H9 (cell line): ENCODE measurements around the gene LLGL2. TPM values are rescaled to one million over a fixed set of nuclear protein-coding genes. Genes with fewer than 3 reads are reported as not detected.
A peak's percentile ranks its signal among the peaks of the same experiment; 100 is the strongest.

Experiments used
- DNase-seq: peaks from one replicate; pipeline ENCODE4 v3.0.0-alpha.2; 2017
- H2AFZ ChIP-seq: one replicate; pipeline ENCODE4 v1.6.1; 2013; ENCODE audit warnings: mild to moderate bottlenecking, low read length, control low read depth, moderate library complexity
- H2AK5ac ChIP-seq: 2 replicates; pipeline ENCODE4 v1.6.1; 2013; ENCODE audit warnings: low read length, control low read depth, mixed read lengths; ENCODE audit not compliant: insufficient read length
- H2BK120ac ChIP-seq: one replicate; pipeline ENCODE4 v1.6.1; 2013; ENCODE audit warnings: low read depth, mild to moderate bottlenecking, low read length, control low read depth, inconsistent platforms; ENCODE audit not compliant: poor library complexity, severe bottlenecking
- H2BK12ac ChIP-seq: 2 replicates; pipeline ENCODE4 v1.6.1; 2013; ENCODE audit warnings: low read length, control low read depth, mixed read lengths, low read depth; ENCODE audit not compliant: insufficient read length
- H2BK15ac ChIP-seq: 2 replicates; pipeline ENCODE4 v1.6.1; 2013; ENCODE audit warnings: low read depth, low read length, control low read depth
- H2BK20ac ChIP-seq: one replicate; pipeline ENCODE4 v1.6.1; 2013; ENCODE audit warnings: low read depth, mild to moderate bottlenecking, low read length, control low read depth, inconsistent platforms; ENCODE audit not compliant: poor library complexity, severe bottlenecking
- H2BK5ac ChIP-seq: 2 replicates; pipeline ENCODE4 v1.6.1; 2013; ENCODE audit warnings: low read length, control low read depth, mixed read lengths; ENCODE audit not compliant: insufficient read length
- H3K14ac ChIP-seq: 2 replicates; pipeline ENCODE4 v1.6.1; 2013; ENCODE audit warnings: low read length, control low read depth; ENCODE audit not compliant: insufficient read depth
- H3K18ac ChIP-seq: 2 replicates; pipeline ENCODE4 v1.6.1; 2013; ENCODE audit warnings: low read depth, mild to moderate bottlenecking, mixed read lengths, low read length, control low read depth; ENCODE audit not compliant: insufficient read length
- H3K23ac ChIP-seq: 2 replicates; pipeline ENCODE4 v1.6.1; 2013; ENCODE audit warnings: low read length, control low read depth, mixed read lengths, low read depth; ENCODE audit not compliant: insufficient read length
- H3K23me2 ChIP-seq: 2 replicates; pipeline ENCODE4 v1.6.1; 2013; ENCODE audit warnings: low read depth, mild to moderate bottlenecking, mixed read lengths, low read length, control low read depth; ENCODE audit not compliant: insufficient read length, poor library complexity, severe bottlenecking
- H3K27ac ChIP-seq: 2 replicates; pipeline ENCODE4 v1.5.1; 2013; ENCODE audit warnings: low read length, control low read depth, mixed read lengths, low read depth; ENCODE audit not compliant: insufficient read length
- H3K27me3 ChIP-seq: 2 replicates; pipeline ENCODE4 v1.6.1; 2013; ENCODE audit warnings: low read length, control low read depth, inconsistent platforms; ENCODE audit not compliant: insufficient read depth
- H3K4ac ChIP-seq: 2 replicates; pipeline ENCODE4 v1.6.1; 2013; ENCODE audit warnings: low read depth, mild to moderate bottlenecking, control low read depth, inconsistent platforms, low read length, moderate library complexity
- H3K4me1 ChIP-seq: 2 replicates; pipeline ENCODE4 v1.6.1; 2013; ENCODE audit warnings: low read length, control low read depth, inconsistent platforms; ENCODE audit not compliant: insufficient read depth
- H3K4me2 ChIP-seq: 2 replicates; pipeline ENCODE4 v1.6.1; 2013; ENCODE audit warnings: low read length, control low read depth, mixed read lengths; ENCODE audit not compliant: insufficient read length, insufficient read depth
- H3K56ac ChIP-seq: 2 replicates; pipeline ENCODE4 v1.6.1; 2013; ENCODE audit warnings: low read depth, mild to moderate bottlenecking, mixed read lengths, low read length, control low read depth; ENCODE audit not compliant: insufficient read length
- H3K79me1 ChIP-seq: 2 replicates; pipeline ENCODE4 v1.6.1; 2013; ENCODE audit warnings: low read depth, mild to moderate bottlenecking, moderate library complexity, low read length, control low read depth, inconsistent platforms; ENCODE audit not compliant: insufficient read depth, poor library complexity, severe bottlenecking
- H3K79me2 ChIP-seq: 2 replicates; pipeline ENCODE4 v1.6.1; 2013; ENCODE audit warnings: low read length, control low read depth, inconsistent platforms; ENCODE audit not compliant: insufficient read depth
- H3K9ac ChIP-seq: 2 replicates; pipeline ENCODE4 v1.6.1; 2013; ENCODE audit warnings: low read length, control low read depth, mixed read lengths; ENCODE audit not compliant: insufficient read length; ENCODE audit errors: extremely low read depth
- H3K9me3 ChIP-seq: one replicate; pipeline ENCODE4 v1.6.1; 2013; ENCODE audit warnings: low read depth, low read length, inconsistent platforms; ENCODE audit not compliant: control insufficient read depth
- H3T11ph ChIP-seq: one replicate; pipeline ENCODE4 v1.6.1; 2013; ENCODE audit warnings: mild to moderate bottlenecking, low read length, control low read depth, inconsistent platforms
- H4K20me1 ChIP-seq: one replicate; pipeline ENCODE4 v1.6.1; 2013; ENCODE audit not compliant: control insufficient read depth, insufficient read length, insufficient read depth
- H4K5ac ChIP-seq: 2 replicates; pipeline ENCODE4 v1.6.1; 2013; ENCODE audit warnings: low read depth, mild to moderate bottlenecking, mixed read lengths, low read length, control low read depth; ENCODE audit not compliant: insufficient read length
- H4K8ac ChIP-seq: replicated peaks from 2 replicates; pipeline ENCODE4 v1.6.1; 2013; ENCODE audit warnings: low read length, control low read depth, mixed read lengths, low read depth; ENCODE audit not compliant: insufficient read length
- H4K91ac ChIP-seq: 2 replicates; pipeline ENCODE4 v1.6.1; 2013; ENCODE audit warnings: low read depth, mild to moderate bottlenecking, moderate library complexity, mixed read lengths, low read length, control low read depth; ENCODE audit not compliant: insufficient read length
- H3K27ac Mint-ChIP-seq, 3 experiments: 2 replicates in 2 of 3; 3 replicates in 1 of 3; pipeline ENCODE4 v1.8.0; 2020 to 2021; ENCODE audit warnings: mixed read lengths in 3 of 3, mild to moderate bottlenecking in 1 of 3, moderate library complexity in 1 of 3
- H3K27me3 Mint-ChIP-seq: 2 replicates; pipeline ENCODE4 v1.8.0; 2021; ENCODE audit warnings: low read depth, mild to moderate bottlenecking, moderate library complexity, mixed read lengths
- H3K36me3 Mint-ChIP-seq, 3 experiments: 2 replicates in 2 of 3; 3 replicates in 1 of 3; pipeline ENCODE4 v1.8.0; 2020 to 2021; ENCODE audit warnings: low read depth in 3 of 3, mixed read lengths in 3 of 3; ENCODE audit not compliant: insufficient read depth in 1 of 3
- H3K4me1 Mint-ChIP-seq, 2 experiments: 2 replicates each; pipeline ENCODE4 v1.8.0; 2020; ENCODE audit warnings: mixed read lengths in 2 of 2
- H3K4me3 Mint-ChIP-seq, 2 experiments: 2 replicates in 1 of 2; 3 replicates in 1 of 2; pipeline ENCODE4 v1.8.0; 2020 to 2021; ENCODE audit warnings: mild to moderate bottlenecking in 2 of 2, mixed read lengths in 2 of 2, moderate library complexity in 1 of 2
- H3K9me3 Mint-ChIP-seq, 2 experiments: 2 replicates in 1 of 2; 3 replicates in 1 of 2; pipeline ENCODE4 v1.8.0; 2020; ENCODE audit warnings: mild to moderate bottlenecking in 2 of 2, mixed read lengths in 2 of 2, moderate library complexity in 1 of 2
- WGBS: extraction: QIAGEN DNeasy Blood & Tissue Kit; methylation state at CpG from one replicate; pipeline ENCODE4 v1.1.7; 2013; ENCODE audit warnings: missing lambda C conversion rate, low lambda C conversion rate, mixed read lengths; ENCODE audit not compliant: insufficient read length; ENCODE audit errors: extremely low coverage; 5-methylcytosine and 5-hydroxymethylcytosine counted together
- total RNA-seq: library from RNA; stranded (reverse); gene quantifications from 2 replicates; pipeline ENCODE4 v1.2.1, GENCODE V29; 2021
- TF ChIP-seq, protein P1 (sequence below): fragments of 200-600 bp; sonication (generic); conservative IDR thresholded peaks from 3 replicates; pipeline ENCODE4 v1.8.0; 2021; ENCODE audit warnings: antibody characterized with exemption, mild to moderate bottlenecking

Gene LLGL2
- total RNA-seq, 1 experiment from 2014 or later: 90.4 TPM

GRCh38 chr17:75481194-75482068 is 44.1 kb upstream of the LLGL2 start:
- DNase-seq: no peak
- no peak overlapping the region for H3T11ph ChIP-seq
- H3K4me3 Mint-ChIP-seq: no peak overlapping the region
- H3K9me3 ChIP-seq: no peaks in the 10 kb centered on the region
- no peak overlapping the region for H2BK15ac ChIP-seq
- H3K27me3 Mint-ChIP-seq: no peaks in the 10 kb centered on the region
- H4K5ac ChIP-seq: no peak overlapping the region
- no peaks in the 10 kb centered on the region for H3K27me3 ChIP-seq
- no peak overlapping the region for H3K56ac ChIP-seq
- H3K4me1 ChIP-seq: no peaks in the 10 kb centered on the region
- no peak overlapping the region for H2BK12ac ChIP-seq
- H2AFZ ChIP-seq: no peak overlapping the region
- H3K23ac ChIP-seq: no peak overlapping the region
- peak overlapping the region; percentile 83 to 90 (median 89); a peak in 4 of 7 replicates for H3K27ac Mint-ChIP-seq
- H4K20me1 ChIP-seq: no peaks in the 10 kb centered on the region
- H3K79me2 ChIP-seq: no peaks in the 10 kb centered on the region
- H2AK5ac ChIP-seq: no peak overlapping the region
- H3K18ac ChIP-seq: no peak overlapping the region
- no peak overlapping the region for H2BK120ac ChIP-seq
- no peak overlapping the region for H2BK5ac ChIP-seq
- H3K36me3 Mint-ChIP-seq: peaks cover 3 to 11% (median 11%) of the 10 kb centered on the region in 3 experiments; a peak in 3 of 7 replicates
- no peak overlapping the region for H2BK20ac ChIP-seq
- no peak overlapping the region for H3K4ac ChIP-seq
- no peak overlapping the region for H3K9ac ChIP-seq
- H3K23me2 ChIP-seq: no peaks in the 10 kb centered on the region
- WGBS: no CpG with 5 or more reads among the region's 13 CpGs
- no peak overlapping the region for H3K4me2 ChIP-seq
- no peak overlapping the region for H4K91ac ChIP-seq
- peaks cover 19 to 30% of the 10 kb centered on the region in 2 experiments for H3K4me1 Mint-ChIP-seq
- no peak overlapping the region; the same call in 1 of the 2 replicates for H3K14ac ChIP-seq
- TF ChIP-seq, protein P1, sequence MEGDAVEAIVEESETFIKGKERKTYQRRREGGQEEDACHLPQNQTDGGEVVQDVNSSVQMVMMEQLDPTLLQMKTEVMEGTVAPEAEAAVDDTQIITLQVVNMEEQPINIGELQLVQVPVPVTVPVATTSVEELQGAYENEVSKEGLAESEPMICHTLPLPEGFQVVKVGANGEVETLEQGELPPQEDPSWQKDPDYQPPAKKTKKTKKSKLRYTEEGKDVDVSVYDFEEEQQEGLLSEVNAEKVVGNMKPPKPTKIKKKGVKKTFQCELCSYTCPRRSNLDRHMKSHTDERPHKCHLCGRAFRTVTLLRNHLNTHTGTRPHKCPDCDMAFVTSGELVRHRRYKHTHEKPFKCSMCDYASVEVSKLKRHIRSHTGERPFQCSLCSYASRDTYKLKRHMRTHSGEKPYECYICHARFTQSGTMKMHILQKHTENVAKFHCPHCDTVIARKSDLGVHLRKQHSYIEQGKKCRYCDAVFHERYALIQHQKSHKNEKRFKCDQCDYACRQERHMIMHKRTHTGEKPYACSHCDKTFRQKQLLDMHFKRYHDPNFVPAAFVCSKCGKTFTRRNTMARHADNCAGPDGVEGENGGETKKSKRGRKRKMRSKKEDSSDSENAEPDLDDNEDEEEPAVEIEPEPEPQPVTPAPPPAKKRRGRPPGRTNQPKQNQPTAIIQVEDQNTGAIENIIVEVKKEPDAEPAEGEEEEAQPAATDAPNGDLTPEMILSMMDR: no peak
- no peak overlapping the region for H3K27ac ChIP-seq
- H4K8ac ChIP-seq: no peak overlapping the region
- H3K79me1 ChIP-seq: no peaks in the 10 kb centered on the region
- no peaks in the 10 kb centered on the region for H3K9me3 Mint-ChIP-seq
